ENCODE measurements around the gene LRR1.

Gene LRR1

GRCh38 chr14:49623941-49624839 lies 25.4 kb downstream of the LRR1 start:
- DNase-seq = no peak
- peaks cover 0 to 21% (median 6%) of the 10 kb centered on the region in 4 experiments for H3K36me3 ChIP-seq (ENCODE audit: control insufficient read depth in 4 of 4, insufficient read depth in 4 of 4, low read length in 3 of 4)
- no peaks in the 10 kb centered on the region for H3K9me3 ChIP-seq (ENCODE audit: control extremely low read depth in 1 of 5, control insufficient read depth in 4 of 5, insufficient read depth in 2 of 5, low read depth in 1 of 5, low read length in 4 of 5)
- H3K4me3 ChIP-seq (ENCODE audit: control insufficient read depth in 1 of 7, extremely low read depth in 1 of 7, insufficient read depth in 4 of 7, low read depth in 2 of 7, low read length in 6 of 7) = peak overlapping the region in 2 of 7 experiments; percentile 28 to 35
- H3K27ac ChIP-seq (ENCODE audit: insufficient read depth in 1 of 2, low read depth in 1 of 2, low read length in 2 of 2, poor library complexity in 1 of 2, severe bottlenecking in 2 of 2) = no peak overlapping the region
- H3K4me1 ChIP-seq (ENCODE audit: control extremely low read depth in 1 of 4, control insufficient read depth in 4 of 4, insufficient read depth in 4 of 4, low read length in 3 of 4) = peaks cover 17 to 39% (median 28%) of the 10 kb centered on the region in 4 experiments
- 93% methylated on average over 2 of the region's 6 CpGs for WGBS (ENCODE audit: insufficient coverage)
- ChIA-PET CTCF (interaction anchor here (0.6 to 4.5 kb wide), 6 partner anchors 10 to 162 kb away, joined by 3 to 28 read pairs (median 4); partner anchors contain the start of genes DNAAF2 and RPS29), POLR2A (interaction anchor here (0.5 to 0.9 kb wide), 2 partner anchors 9 to 31 kb away, joined by 4 read pairs; no protein-coding TSS in a partner anchor)
- H3K27me3 ChIP-seq (replicated peaks in 2 of 5; ENCODE audit: control insufficient read depth in 4 of 5, insufficient read depth in 5 of 5, low read length in 4 of 5) = no peaks in the 10 kb centered on the region

- 0% methylated on average over 64 of the region's 101 CpGs for WGBS (ENCODE audit: insufficient coverage)
- Histone ChIP-seq H3K4me3 (ENCODE audit: control insufficient read depth in 1 of 7, extremely low read depth in 1 of 7, insufficient read depth in 4 of 7, low read depth in 2 of 7, low read length in 6 of 7) (peak overlapping the region; percentile 53 to 98 (median 95)), H3K4me1 (ENCODE audit: control extremely low read depth in 1 of 4, control insufficient read depth in 4 of 4, insufficient read depth in 4 of 4, low read length in 3 of 4) (peaks cover 8 to 29% (median 24%) of the 10 kb centered on the region in 4 experiments), H3K27me3 (replicated peaks in 2 of 5; ENCODE audit: control insufficient read depth in 4 of 5, insufficient read depth in 5 of 5, low read length in 4 of 5) (no peaks in the 10 kb centered on the region), H3K9me3 (ENCODE audit: control extremely low read depth in 1 of 5, control insufficient read depth in 4 of 5, insufficient read depth in 2 of 5, low read depth in 1 of 5, low read length in 4 of 5) (no peaks in the 10 kb centered on the region), H3K36me3 (ENCODE audit: control insufficient read depth in 4 of 4, insufficient read depth in 4 of 4, low read length in 3 of 4) (peaks cover 4 to 21% (median 11%) of the 10 kb centered on the region in 4 experiments), H3K27ac (ENCODE audit: insufficient read depth in 1 of 2, low read depth in 1 of 2, low read length in 2 of 2, poor library complexity in 1 of 2, severe bottlenecking in 2 of 2) (peak overlapping the region; percentile 90 to 96)
- ChIA-PET POLR2A (interaction anchor here (0.6 to 4.6 kb wide), 11 partner anchors 9 to 219 kb away, joined by 3 to 46 read pairs (median 5); partner anchors contain the start of genes KLHDC2, LRR1, MGAT2 and NEMF), CTCF (interaction anchor here (0.5 to 2.7 kb wide), 18 partner anchors 8 to 471 kb away, joined by 3 to 20 read pairs (median 5); partner anchors contain the start of genes KLHDC2, LRR1, MGAT2 and NEMF)
- peak; percentile 96 to 98 (median 98) for DNase-seq
Measured at GRCh38 chr14:49633640-49634546, 35.2 kb downstream of the LRR1 start.

GRCh38 chr14:49634547-49635334 lies 36.0 kb downstream of the LRR1 start, which contains the start of gene DNAAF2:
TSS of gene DNAAF2 (minus strand) at chr14:49635244. CDS start at chr14:49635149, 95 bp downstream.
- POLR2A ChIA-PET = interaction anchor here (0.6 to 4.6 kb wide), 11 partner anchors 14 to 218 kb away, joined by 3 to 46 read pairs (median 5); partner anchors contain the start of genes KLHDC2, LRR1, MGAT2 and NEMF

GRCh38 chr14:49636866-49637265 lies 38.1 kb downstream of the LRR1 start:
- H3K36me3 ChIP-seq (ENCODE audit: control insufficient read depth in 4 of 4, insufficient read depth in 4 of 4, low read length in 3 of 4) = peaks cover 4 to 43% (median 16%) of the 10 kb centered on the region in 4 experiments
- ChIA-PET CTCF (interaction anchor here (1.4 kb wide), 1 partner anchor 8 kb away, joined by 4 read pairs; no protein-coding TSS in a partner anchor), POLR2A (no interaction called here)
- H3K4me1 ChIP-seq (ENCODE audit: control extremely low read depth in 1 of 4, control insufficient read depth in 4 of 4, insufficient read depth in 4 of 4, low read length in 3 of 4) = peaks cover 4 to 26% (median 21%) of the 10 kb centered on the region in 4 experiments
- no peaks in the 10 kb centered on the region for H3K9me3 ChIP-seq (ENCODE audit: control extremely low read depth in 1 of 5, control insufficient read depth in 4 of 5, insufficient read depth in 2 of 5, low read depth in 1 of 5, low read length in 4 of 5)
- no peaks in the 10 kb centered on the region for H3K27me3 ChIP-seq (replicated peaks in 2 of 5; ENCODE audit: control insufficient read depth in 4 of 5, insufficient read depth in 5 of 5, low read length in 4 of 5)
- WGBS (ENCODE audit: insufficient coverage) = 100% methylated on average over 1 of the region's 1 CpG
- no peak for DNase-seq
- no peak overlapping the region for H3K4me3 ChIP-seq (ENCODE audit: control insufficient read depth in 1 of 7, extremely low read depth in 1 of 7, insufficient read depth in 4 of 7, low read depth in 2 of 7, low read length in 6 of 7)
- peak overlapping the region in 1 of 2 experiments; percentile 96 for H3K27ac ChIP-seq (ENCODE audit: insufficient read depth in 1 of 2, low read depth in 1 of 2, low read length in 2 of 2, poor library complexity in 1 of 2, severe bottlenecking in 2 of 2)

More at GRCh38 chr14:49634547-49635334, 36.0 kb downstream of the LRR1 start, which contains the start of gene DNAAF2:
- WGBS (ENCODE audit: insufficient coverage) = under 1% methylated on average over 76 of the region's 80 CpGs
- peak within 1 kb of the TSS; percentile 90 to 96 for H3K27ac ChIP-seq (ENCODE audit: insufficient read depth in 1 of 2, low read depth in 1 of 2, low read length in 2 of 2, poor library complexity in 1 of 2, severe bottlenecking in 2 of 2)
- DNase-seq = peak; percentile 69 to 86 (median 82)
- H3K4me1 ChIP-seq (ENCODE audit: control extremely low read depth in 1 of 4, control insufficient read depth in 4 of 4, insufficient read depth in 4 of 4, low read length in 3 of 4) = peaks cover 8 to 29% (median 24%) of the 10 kb centered on the region in 4 experiments
- no peaks in the 10 kb centered on the region for H3K27me3 ChIP-seq (replicated peaks in 2 of 5; ENCODE audit: control insufficient read depth in 4 of 5, insufficient read depth in 5 of 5, low read length in 4 of 5)
- peak within 1 kb of the TSS; percentile 53 to 98 (median 95) for H3K4me3 ChIP-seq (ENCODE audit: control insufficient read depth in 1 of 7, extremely low read depth in 1 of 7, insufficient read depth in 4 of 7, low read depth in 2 of 7, low read length in 6 of 7)
- peaks cover 4 to 29% (median 14%) of the 10 kb centered on the region in 4 experiments for H3K36me3 ChIP-seq (ENCODE audit: control insufficient read depth in 4 of 4, insufficient read depth in 4 of 4, low read length in 3 of 4)
- CTCF ChIA-PET = interaction anchor here (0.7 to 2.7 kb wide), 19 partner anchors 9 to 470 kb away, joined by 3 to 20 read pairs (median 5); partner anchors contain the start of genes KLHDC2, LRR1, MGAT2 and NEMF
- no peaks in the 10 kb centered on the region for H3K9me3 ChIP-seq (ENCODE audit: control extremely low read depth in 1 of 5, control insufficient read depth in 4 of 5, insufficient read depth in 2 of 5, low read depth in 1 of 5, low read length in 4 of 5)

GRCh38 chr14:49637534-49638078 lies 38.9 kb downstream of the LRR1 start:
- ChIA-PET POLR2A (interaction anchor here (0.6 to 0.7 kb wide), 3 partner anchors 53 to 144 kb away, joined by 3 to 4 read pairs (median 4); no protein-coding TSS in a partner anchor), CTCF (interaction anchor here (0.8 to 1.4 kb wide), 2 partner anchors 8 to 195 kb away, joined by 3 to 4 read pairs; no protein-coding TSS in a partner anchor)
- Histone ChIP-seq H3K4me3 (ENCODE audit: control insufficient read depth in 1 of 7, extremely low read depth in 1 of 7, insufficient read depth in 4 of 7, low read depth in 2 of 7, low read length in 6 of 7) (no peak overlapping the region), H3K27me3 (replicated peaks in 2 of 5; ENCODE audit: control insufficient read depth in 4 of 5, insufficient read depth in 5 of 5, low read length in 4 of 5) (no peaks in the 10 kb centered on the region), H3K9me3 (ENCODE audit: control extremely low read depth in 1 of 5, control insufficient read depth in 4 of 5, insufficient read depth in 2 of 5, low read depth in 1 of 5, low read length in 4 of 5) (no peaks in the 10 kb centered on the region), H3K27ac (ENCODE audit: insufficient read depth in 1 of 2, low read depth in 1 of 2, low read length in 2 of 2, poor library complexity in 1 of 2, severe bottlenecking in 2 of 2) (no peak overlapping the region), H3K4me1 (ENCODE audit: control extremely low read depth in 1 of 4, control insufficient read depth in 4 of 4, insufficient read depth in 4 of 4, low read length in 3 of 4) (peaks cover 0 to 23% (median 17%) of the 10 kb centered on the region in 4 experiments), H3K36me3 (ENCODE audit: control insufficient read depth in 4 of 4, insufficient read depth in 4 of 4, low read length in 3 of 4) (peaks cover 4 to 44% (median 16%) of the 10 kb centered on the region in 4 experiments)
- no peak for DNase-seq
- WGBS (ENCODE audit: insufficient coverage) = 100% methylated on average over 1 of the region's 3 CpGs
